Measurements from ENCODE around the gene DMXL2.
"Not testable (repeated sequence)": the region's sequence is repeated elsewhere in the genome, so short reads cannot be mapped to it uniquely, and the experiment has no call there.

DMXL2 gene

DNA sequence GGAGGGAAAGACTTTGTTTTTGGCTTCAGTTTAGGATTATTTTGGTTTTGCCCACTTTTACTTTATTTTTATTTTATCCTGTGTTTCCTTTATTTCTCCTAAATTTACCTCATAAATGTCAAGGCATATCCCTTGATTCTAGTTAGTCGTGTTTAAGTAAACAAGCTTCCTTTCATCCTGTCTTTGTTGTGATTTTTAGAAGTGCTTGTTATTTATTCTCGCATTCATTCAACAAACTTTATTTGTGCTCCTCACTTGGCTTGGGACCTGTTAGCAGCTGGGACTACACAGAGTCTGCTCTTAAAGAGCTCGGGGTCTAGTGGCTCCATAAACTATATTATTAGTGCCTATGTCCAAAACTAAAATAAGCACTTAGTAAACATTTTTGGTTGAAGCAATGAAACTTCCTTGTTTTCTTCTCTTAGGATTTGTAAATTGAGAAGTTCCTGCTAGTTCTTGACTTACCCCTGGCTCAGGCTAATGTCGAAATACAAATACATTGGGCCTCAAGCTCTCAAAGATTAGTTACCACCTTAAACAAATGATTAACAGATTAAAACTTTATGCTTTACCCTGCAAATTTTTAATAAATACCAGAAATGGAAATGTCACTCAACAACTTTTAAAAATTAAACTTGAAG is 19.0 kb upstream of the DMXL2 start:
- DNase-seq = no peak
- TF ChIP-seq POLR2A (IDR thresholded peaks at IDR 0.05; ENCODE audit: low read length) (no peak), GATA1 (IDR thresholded peaks at IDR 0.05; ENCODE audit: low read depth, low read length) (no peak)

DNA sequence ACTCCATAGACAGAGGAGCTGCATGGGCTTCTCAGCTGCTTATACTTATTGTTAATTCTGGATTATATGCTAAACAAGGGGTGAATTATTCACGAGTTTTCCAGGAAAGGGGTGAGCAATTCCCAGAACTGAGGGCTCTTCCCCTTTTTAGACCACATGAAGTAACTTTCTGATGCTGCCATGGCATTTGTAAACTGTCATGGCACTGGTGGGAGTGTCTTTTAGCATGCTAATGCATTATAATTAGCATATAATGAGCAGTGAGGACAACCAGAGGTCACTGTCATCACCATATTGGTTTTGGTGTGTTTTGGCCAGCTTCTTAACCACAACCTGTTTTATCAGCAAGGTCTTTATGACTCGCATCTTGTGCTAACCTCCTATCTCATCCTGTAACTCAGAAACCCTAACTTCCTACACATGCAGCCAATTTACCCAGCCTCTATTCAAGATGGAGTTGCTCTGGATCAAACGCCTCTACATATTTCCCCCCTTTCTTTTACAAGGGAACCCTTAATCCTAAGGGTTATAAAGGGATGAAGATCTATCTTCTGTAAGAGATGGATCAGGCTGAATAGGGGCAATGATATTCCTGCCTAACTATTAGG is 12.1 kb upstream of the DMXL2 start:
- TF ChIP-seq POLR2A (IDR thresholded peaks at IDR 0.05; ENCODE audit: low read length) = no peak
- TF ChIP-seq GATA1 (IDR thresholded peaks at IDR 0.05; ENCODE audit: low read depth, low read length) = no peak
- DNase-seq = no peak

DNA sequence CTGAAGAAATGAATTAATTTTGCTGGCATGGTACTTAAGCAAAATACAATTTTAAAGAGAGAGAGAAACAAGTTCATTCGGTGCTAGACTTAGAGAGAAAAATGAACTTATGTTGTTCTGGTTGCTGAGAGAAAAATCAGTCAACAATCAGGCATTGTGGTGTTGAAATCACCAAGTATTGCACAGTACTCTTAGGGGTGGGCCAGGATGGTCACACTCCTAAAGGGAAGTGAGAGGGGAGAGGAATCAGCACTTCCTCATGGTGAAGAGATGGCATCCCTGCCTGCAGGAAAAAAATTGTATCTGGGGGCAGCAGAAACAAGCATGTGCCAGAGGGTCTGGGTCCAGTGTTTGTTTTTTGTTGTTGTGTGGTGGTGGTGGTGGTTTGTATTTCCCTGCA is 7.0 kb upstream of the DMXL2 start:
- TF ChIP-seq GATA1 (IDR thresholded peaks at IDR 0.05; ENCODE audit: low read depth, low read length) = no peak
- TF ChIP-seq POLR2A (IDR thresholded peaks at IDR 0.05; ENCODE audit: low read length) = no peak
- DNase-seq = no peak

DNA sequence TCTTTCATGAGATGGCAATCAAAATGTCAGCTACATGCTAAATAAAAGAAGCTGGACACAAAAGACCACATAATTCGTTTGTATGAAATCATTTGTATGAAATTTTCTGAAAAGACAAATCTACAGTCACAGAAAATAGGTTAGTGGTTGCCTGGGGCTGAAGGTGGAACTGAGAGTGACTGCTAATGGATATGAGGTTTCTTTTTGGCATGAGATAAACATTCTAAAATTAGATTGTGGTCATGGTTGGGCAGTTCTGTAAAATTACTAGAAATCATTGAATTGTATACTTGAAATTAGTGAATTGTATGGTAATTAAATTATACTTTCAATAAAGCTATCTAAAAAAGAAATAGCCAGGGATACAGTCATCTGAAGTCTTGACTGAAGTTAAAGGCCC is 2.7 kb upstream of the DMXL2 start:
- DNase-seq = no peak
- no peak for TF ChIP-seq GATA1 (IDR thresholded peaks at IDR 0.05; ENCODE audit: low read depth, low read length)
- TF ChIP-seq POLR2A (IDR thresholded peaks at IDR 0.05; ENCODE audit: low read length) = no peak

DNA sequence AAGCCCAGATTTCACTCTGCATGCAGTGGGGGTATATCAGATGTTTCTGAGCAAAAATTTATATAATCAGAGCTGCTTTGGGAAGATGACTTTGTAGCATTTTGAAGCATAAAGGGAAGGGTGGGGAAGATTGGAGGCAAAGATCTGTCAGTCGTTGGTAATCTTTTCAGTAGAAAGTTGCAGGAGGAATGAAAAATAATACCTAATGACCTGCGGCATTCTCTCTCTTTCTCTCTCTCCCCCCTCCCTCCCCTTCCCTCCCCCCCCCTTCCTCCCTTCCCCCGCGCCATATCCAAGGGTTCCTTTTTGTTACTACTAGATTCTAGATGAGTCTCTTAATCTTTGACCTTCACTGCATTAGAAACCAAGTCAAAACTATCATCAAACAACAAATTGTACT is 1.5 kb upstream of the DMXL2 start:
- TF ChIP-seq POLR2A (IDR thresholded peaks at IDR 0.05; ENCODE audit: low read length) (no peak), GATA1 (IDR thresholded peaks at IDR 0.05; ENCODE audit: low read depth, low read length) (no peak)
- no peak for DNase-seq

DNA sequence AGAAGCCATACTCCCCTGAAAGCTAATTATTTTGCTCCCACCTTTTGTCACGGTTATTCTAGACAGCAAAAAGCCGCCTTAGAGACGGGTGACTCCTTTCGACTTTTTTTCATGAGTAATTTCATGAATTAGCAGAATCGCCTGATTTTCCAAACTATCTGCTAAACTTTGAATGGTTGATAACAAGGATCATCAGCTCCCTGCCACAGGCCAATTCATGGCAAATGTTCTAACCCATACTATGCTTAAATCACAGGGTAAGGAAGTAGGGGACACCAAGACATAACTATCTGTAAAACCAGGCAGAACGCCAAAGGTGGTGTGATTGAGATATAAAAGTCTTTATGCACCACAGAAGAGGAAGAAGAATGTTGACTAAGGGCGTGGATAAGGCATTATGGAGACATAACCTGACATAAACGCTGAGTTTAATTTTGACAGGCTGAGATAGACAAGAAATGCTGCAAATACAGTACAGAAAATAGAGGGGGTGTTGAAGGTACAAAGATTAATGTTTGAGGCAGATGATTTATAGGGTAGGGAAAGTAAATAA is 891 bp upstream of the DMXL2 start:
- TF ChIP-seq POLR2A (IDR thresholded peaks at IDR 0.05; ENCODE audit: low read length) = no peak
- TF ChIP-seq GATA1 (IDR thresholded peaks at IDR 0.05; ENCODE audit: low read depth, low read length) = no peak
- DNase-seq = peak; percentile 15 to 29

DNA sequence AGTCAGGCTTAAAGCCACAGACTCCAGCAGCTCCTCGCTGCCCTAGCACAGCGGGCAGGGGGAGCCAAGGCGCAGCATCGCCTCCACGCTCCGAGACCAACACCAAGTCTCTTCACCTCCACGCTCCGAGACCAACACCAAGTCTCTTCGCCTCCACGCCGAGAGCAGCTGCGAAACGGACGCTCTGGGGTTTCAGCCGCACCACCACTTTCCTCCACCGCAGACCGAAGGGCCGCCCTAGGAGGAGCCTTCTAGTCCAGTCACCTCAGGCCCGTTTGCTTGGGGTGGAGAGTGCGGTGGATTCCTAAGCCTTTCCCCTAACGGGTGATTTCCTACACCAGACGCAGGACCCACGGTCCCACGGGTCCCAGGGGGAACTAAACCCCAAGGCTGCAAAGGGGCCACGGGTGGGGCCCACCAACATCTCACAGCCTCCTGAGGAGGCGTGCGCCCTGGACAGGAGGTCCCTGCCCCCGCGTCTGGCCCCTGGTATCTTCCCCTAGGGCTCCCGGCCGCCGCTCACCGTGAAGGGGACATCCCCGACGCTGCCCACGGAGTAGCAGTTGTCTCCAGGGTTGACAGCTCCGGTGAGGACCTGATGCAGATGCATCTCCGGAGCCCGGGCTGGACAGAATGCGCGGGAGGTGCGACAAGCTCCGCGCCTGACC is 501 bp downstream of the DMXL2 start:
- TF ChIP-seq POLR2A (IDR thresholded peaks at IDR 0.05; ENCODE audit: low read length) (no peak), GATA1 (IDR thresholded peaks at IDR 0.05; ENCODE audit: low read depth, low read length) (no peak)
- peak; percentile 33 to 48 for DNase-seq

DNA sequence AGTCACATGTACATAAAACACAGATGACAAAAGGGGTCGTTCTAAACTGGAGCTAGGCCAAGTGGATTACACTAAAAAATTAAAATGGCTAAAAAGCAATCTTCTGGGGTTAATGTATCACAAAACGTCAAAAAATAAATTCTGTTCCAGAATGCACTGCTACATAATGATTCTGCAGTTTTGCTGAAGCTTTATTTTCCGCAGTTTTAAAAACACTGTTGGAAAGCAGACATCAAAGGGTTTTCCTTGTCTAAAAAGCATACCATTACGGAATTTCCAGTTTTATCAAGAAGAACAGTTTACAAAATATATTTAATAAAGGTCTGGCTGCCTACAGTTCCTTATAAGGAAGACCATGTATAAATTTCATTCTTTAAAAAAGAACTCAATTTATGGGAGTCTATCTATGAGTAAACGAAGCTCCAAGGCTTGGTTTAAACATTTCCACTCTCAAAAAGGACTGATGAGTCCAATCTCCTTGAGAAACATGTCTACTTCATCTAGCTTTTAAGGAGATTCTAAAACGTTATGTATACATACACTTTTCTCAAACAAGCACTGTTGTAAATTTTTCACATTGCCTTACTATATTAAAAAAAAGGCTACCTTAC is 1.3 kb downstream of the DMXL2 start:
- no peak for DNase-seq
- TF ChIP-seq GATA1 (IDR thresholded peaks at IDR 0.05; ENCODE audit: low read depth, low read length) (no peak), POLR2A (IDR thresholded peaks at IDR 0.05; ENCODE audit: low read length) (no peak)

DNA sequence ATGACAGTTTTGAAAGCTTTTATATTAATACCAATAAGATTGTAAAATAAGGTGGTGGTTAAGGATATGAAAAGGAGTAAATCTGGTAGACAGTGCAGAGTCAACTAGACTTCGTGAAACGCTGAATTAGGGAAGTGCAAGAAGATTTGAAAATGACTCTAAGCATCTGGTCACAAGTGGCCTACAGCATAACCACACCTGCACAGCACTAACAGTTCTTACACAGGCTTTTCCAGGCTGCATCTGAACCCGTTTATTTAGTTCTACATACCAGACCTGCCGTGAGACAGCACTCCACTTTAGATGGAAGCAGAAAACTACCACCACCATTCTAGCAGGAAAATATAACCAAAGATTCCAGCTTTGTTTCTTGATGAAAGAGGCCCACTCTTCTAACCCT is 1.9 kb downstream of the DMXL2 start:
- TF ChIP-seq POLR2A (IDR thresholded peaks at IDR 0.05; ENCODE audit: low read length) (no peak), GATA1 (IDR thresholded peaks at IDR 0.05; ENCODE audit: low read depth, low read length) (no peak)
- DNase-seq = no peak

DNA sequence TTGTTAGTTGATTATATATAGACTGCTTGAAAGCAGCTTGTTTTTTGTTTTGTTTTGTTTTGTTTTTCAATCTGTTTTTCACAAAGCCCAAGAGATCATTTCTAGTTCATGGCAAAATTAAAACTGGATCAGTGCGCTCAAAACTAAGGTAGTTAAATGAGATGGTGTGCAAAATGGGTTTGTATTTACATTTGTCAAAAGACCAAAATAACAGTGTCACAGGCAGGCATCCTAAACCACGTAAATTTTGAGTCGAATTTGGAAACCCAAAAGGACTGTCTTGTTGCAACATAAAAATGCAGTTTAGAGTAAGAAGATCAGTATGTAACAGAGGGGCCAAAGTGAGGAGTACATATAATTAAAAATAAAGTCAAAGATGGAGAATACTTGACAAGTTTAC is 2.4 kb downstream of the DMXL2 start:
- TF ChIP-seq GATA1 (IDR thresholded peaks at IDR 0.05; ENCODE audit: low read depth, low read length) (no peak), POLR2A (IDR thresholded peaks at IDR 0.05; ENCODE audit: low read length) (no peak)
- DNase-seq = no peak

DNA sequence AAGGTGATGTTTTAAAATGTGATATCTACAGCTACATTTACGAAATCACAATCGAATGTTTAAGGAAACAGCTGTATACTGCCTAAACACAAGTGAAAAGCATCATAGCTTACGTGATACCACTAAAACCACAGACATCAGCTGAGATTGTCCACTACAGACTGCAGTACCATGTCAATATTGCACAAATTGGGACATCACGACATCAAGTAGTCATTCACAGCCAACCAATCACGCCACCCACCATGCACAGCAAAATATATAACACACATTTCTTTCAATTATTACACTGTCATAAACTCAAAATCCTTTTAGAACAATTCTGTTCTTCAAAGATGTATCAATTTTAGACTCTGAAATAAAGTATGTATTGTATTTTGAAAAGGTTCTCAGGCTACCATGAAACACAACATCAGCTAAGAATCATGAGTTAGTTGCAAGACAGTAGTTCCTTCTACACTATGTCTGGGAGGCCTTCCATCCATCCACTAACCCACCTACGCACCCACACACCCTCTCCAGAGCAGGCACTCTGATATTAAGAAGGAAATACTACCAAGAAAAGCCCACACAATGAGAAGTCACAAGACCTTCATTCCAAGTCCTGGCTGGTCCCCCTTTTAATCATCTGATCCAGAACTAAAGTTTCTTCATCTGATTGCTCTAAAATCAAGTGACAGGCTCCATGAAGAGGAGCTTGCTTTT is 3.1 kb downstream of the DMXL2 start:
- no peak for TF ChIP-seq GATA1 (IDR thresholded peaks at IDR 0.05; ENCODE audit: low read depth, low read length)
- TF ChIP-seq POLR2A (IDR thresholded peaks at IDR 0.05; ENCODE audit: low read length) = no peak
- DNase-seq = no peak

DNA sequence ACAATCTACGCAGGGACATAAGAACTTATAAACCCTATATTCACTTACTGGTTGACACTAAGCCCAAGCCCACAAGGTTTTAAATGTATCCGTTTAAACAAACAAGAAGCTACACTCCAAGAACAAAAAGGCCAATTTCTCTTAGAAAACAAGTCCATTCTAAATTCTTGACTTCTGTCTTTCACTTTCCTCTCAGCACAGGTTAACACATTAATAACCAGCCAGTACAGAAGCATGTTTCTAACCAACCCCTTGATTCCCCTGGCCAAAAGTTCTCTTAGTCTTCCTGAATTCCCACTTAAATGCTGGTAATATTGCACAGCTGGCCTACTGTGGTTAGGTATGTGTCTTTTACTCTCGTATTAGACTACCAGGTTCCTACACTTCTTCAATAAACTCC is 4.7 kb downstream of the DMXL2 start:
- TF ChIP-seq POLR2A (IDR thresholded peaks at IDR 0.05; ENCODE audit: low read length) = no peak
- no peak for TF ChIP-seq GATA1 (IDR thresholded peaks at IDR 0.05; ENCODE audit: low read depth, low read length)
- no peak for DNase-seq

DNA sequence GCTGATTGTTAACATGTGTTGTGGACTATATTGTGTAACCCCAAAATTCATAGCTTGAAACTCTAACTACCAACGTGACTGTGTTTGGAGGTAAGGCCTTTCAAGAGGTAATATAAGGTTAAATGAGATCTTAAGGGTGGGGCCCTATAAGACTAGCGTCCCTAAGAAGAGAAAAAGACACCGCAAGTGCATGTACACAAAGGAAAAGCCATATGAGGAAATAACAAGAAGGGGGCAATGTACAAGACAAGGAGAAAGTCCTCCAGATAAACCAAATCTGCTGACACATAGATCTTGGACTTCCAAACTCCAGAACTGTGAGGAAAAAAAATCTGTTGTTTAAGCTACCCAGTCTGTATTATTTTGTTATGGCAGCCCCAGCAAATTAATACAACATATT is 8.6 kb downstream of the DMXL2 start:
- TF ChIP-seq POLR2A (IDR thresholded peaks at IDR 0.05; ENCODE audit: low read length) (no peak), GATA1 (IDR thresholded peaks at IDR 0.05; ENCODE audit: low read depth, low read length) (no peak)
- no peak for DNase-seq

DNA sequence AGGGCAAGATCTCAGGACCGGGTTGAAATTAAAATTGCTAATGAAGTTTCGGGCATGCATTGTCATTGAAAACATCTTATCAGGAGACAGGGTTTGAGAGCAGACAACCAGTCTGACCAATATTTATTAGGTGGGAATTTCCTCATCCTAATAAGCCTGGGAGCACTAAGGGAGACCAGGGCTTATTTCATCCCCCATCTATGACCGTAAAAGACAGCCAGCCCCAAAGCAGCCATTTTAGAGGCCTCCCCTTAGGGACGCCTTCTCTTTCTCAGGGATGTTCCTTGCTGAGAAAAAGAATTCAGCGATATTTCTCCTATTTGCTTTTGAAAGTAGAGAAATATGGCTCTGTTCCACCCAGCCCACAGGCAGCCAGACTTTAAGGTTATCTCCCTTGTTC is 9.9 kb downstream of the DMXL2 start:
- DNase-seq = not testable (repeated sequence)

DNA sequence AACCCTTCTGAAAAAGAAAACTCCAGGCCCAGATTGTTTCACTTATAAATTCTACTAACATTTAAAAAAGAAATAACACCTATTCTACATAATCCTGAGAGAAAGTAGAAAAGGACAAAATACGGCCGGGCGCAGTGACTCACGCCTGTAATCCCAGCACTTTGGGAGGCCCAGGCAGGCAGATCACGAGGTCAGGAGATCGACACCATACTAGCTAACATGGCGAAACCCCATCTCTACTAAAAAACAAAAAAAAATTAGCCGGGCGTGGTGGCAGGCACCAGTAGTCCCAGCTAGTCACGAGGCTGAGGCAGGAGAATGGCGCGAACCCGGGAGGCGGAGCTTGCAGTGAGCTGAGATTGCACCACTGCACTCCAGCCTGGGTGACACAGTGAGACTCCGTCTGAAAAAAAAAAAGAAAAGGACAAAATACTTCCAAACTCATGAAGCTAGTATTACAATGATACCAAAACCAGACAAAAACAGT is 19.1 kb downstream of the DMXL2 start:
- DNase-seq = not testable (repeated sequence)
